HEK293 (cell line): ENCODE data around the gene PLEKHA6.

Experiments
- CTCF ChIP-seq: fragments of 450-650 bp; formaldehyde crosslinking; IDR thresholded peaks from 2 replicates; pipeline ENCODE4 v1.5.1; 2016; ENCODE audit warnings: missing biosample characterization, missing genetic modification characterization
- ZBTB8A ChIP-seq: fragments of 450-650 bp; formaldehyde crosslinking; IDR thresholded peaks from 2 replicates; pipeline ENCODE4 v1.5.1; 2016; ENCODE audit warnings: missing biosample characterization, missing genetic modification characterization
- ZNF121 ChIP-seq: fragments of 450-650 bp; formaldehyde crosslinking; IDR thresholded peaks from 2 replicates; pipeline ENCODE4 v1.5.1; 2016; ENCODE audit warnings: missing biosample characterization, missing genetic modification characterization
- ZNF174 ChIP-seq: fragments of 450-650 bp; formaldehyde crosslinking; IDR thresholded peaks from 2 replicates; pipeline ENCODE4 v1.5.0; 2017; ENCODE audit warnings: missing biosample characterization, mild to moderate bottlenecking, missing genetic modification characterization
- ZNF549 ChIP-seq: fragments of 450-650 bp; IDR thresholded peaks from 2 replicates; pipeline ENCODE4 v1.5.1; 2018; ENCODE audit warnings: missing biosample characterization, missing genetic modification characterization, mild to moderate bottlenecking, inconsistent platforms, moderate library complexity
- ZSCAN18 ChIP-seq: fragments of 450-650 bp; formaldehyde crosslinking; IDR thresholded peaks from 2 replicates; pipeline ENCODE4 v1.5.1; 2016; ENCODE audit warnings: missing biosample characterization, missing genetic modification characterization

GRCh38 chr1:204363335-204364114 lies 3.8 kb upstream of the PLEKHA6 start:
- TF ChIP-seq ZBTB8A (tag by site-specific recombination), result peak; percentile 81
- TF ChIP-seq CTCF, result peak; percentile 98
- TF ChIP-seq ZNF174, result no peak
- TF ChIP-seq ZSCAN18 (tag by site-specific recombination), result no peak
- no peak for TF ChIP-seq ZNF549 (tag by site-specific recombination)
- TF ChIP-seq ZNF121 (tag by site-specific recombination), result no peak
